ENCODE results near the gene SRSF5.

DNA sequence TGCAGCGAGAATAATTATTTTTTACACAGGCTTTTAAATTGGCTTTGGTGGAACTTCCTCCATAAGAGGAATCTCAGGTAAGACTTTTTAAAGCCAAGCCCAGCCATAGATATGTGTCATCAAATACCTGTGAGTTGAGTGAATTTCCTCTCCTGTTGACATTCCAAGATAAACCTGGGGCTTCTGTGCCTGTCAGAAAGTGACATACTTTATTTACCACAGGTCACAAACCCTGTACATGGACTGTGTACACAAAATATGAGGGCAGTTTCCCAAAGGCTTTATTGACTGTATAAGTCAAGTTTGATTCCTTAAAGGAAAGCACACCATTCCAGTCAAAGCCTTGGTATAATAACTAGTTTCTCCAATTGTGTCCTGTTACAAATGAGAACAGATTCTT lies 25.9 kb upstream of the SRSF5 start:
- no peak for TF ChIP-seq POLR2A (IDR thresholded peaks at IDR 0.05)
- TF ChIP-seq, protein P1, sequence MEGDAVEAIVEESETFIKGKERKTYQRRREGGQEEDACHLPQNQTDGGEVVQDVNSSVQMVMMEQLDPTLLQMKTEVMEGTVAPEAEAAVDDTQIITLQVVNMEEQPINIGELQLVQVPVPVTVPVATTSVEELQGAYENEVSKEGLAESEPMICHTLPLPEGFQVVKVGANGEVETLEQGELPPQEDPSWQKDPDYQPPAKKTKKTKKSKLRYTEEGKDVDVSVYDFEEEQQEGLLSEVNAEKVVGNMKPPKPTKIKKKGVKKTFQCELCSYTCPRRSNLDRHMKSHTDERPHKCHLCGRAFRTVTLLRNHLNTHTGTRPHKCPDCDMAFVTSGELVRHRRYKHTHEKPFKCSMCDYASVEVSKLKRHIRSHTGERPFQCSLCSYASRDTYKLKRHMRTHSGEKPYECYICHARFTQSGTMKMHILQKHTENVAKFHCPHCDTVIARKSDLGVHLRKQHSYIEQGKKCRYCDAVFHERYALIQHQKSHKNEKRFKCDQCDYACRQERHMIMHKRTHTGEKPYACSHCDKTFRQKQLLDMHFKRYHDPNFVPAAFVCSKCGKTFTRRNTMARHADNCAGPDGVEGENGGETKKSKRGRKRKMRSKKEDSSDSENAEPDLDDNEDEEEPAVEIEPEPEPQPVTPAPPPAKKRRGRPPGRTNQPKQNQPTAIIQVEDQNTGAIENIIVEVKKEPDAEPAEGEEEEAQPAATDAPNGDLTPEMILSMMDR (IDR thresholded peaks at IDR 0.05 in 4 of 5, conservative IDR thresholded peaks at IDR 0.05 in 1 of 5): no peak

Measured in gastrocnemius medialis (tissue), 4 donors.